ENCODE results near the gene COL6A5. TPM values are rescaled to one million over a fixed set of nuclear protein-coding genes. Genes with fewer than 3 reads are reported as not detected.

Gene COL6A5
- total RNA-seq, 6 experiments from 2014 or later = not detected

GRCh38 chr3:130462089-130462488 is 116.6 kb downstream of the COL6A5 start:
- H3K36me3 Mint-ChIP-seq (ENCODE audit: low read depth) = no peaks in the 10 kb centered on the region
- no peaks in the 10 kb centered on the region for H3K27me3 Mint-ChIP-seq (ENCODE audit: insufficient read depth)
- no peak overlapping the region for H3K27ac Mint-ChIP-seq
- H3K9me3 Mint-ChIP-seq = peaks cover 34% of the 10 kb centered on the region
- H3K4me1 Mint-ChIP-seq (ENCODE audit: low read depth) = no peaks in the 10 kb centered on the region
- H3K4me3 Mint-ChIP-seq = no peak overlapping the region
- TF ChIP-seq CTCF (IDR thresholded peaks at IDR 0.05) = no peak
- DNase-seq = no peak

DNA sequence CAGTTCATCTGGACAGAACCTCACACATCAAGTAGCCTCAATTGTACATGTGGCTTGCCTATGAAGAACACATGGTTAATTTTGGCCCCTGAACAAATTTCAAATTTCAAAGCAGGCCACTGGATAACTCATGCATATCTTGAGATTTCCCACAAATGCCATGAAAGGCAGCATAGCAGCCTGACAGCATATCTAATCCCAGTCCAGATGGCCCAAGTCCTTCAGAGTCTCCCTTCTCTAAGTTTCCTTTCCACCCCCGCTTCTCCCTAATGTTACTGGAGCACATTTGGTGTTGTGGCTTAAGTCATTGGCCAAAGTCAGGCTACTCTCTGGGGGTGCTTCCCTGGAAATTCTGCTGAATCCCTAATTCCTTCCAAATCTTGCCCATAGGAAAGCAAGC is 117.7 kb downstream of the COL6A5 start:
- Mint-ChIP-seq H3K27me3 (ENCODE audit: insufficient read depth) (no peaks in the 10 kb centered on the region), H3K4me1 (ENCODE audit: low read depth) (no peaks in the 10 kb centered on the region), H3K4me3 (no peak overlapping the region), H3K36me3 (ENCODE audit: low read depth) (no peaks in the 10 kb centered on the region), H3K27ac (no peak overlapping the region), H3K9me3 (peaks cover 33% of the 10 kb centered on the region)
- no peak for TF ChIP-seq CTCF (IDR thresholded peaks at IDR 0.05)
- no peak for DNase-seq

DNA sequence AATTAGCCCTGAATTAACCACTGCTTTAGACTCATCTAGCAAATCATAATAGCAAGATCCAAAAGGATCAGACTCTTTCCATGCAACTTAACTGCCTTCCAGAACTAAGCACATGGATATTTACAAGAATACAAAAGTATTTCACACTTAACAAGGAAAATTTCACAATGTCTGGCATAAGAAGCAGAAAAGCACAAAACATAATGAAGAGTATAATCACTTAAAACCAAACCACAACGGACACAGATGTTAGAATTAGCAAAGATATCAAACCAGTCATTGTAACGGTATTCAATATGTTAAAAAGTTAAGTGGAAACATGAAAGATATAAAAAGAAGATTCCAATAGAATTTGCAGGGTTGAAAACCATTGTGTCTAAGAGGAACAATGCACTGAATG is 120.0 kb downstream of the COL6A5 start:
- Mint-ChIP-seq H3K4me1 (ENCODE audit: low read depth) (no peaks in the 10 kb centered on the region), H3K27me3 (ENCODE audit: insufficient read depth) (no peaks in the 10 kb centered on the region; the same call in 1 of the 2 replicates), H3K9me3 (peaks cover 40% of the 10 kb centered on the region), H3K27ac (no peak overlapping the region), H3K4me3 (no peak overlapping the region), H3K36me3 (ENCODE audit: low read depth) (no peaks in the 10 kb centered on the region)
- TF ChIP-seq CTCF (IDR thresholded peaks at IDR 0.05) = no peak
- no peak for DNase-seq

GRCh38 chr3:130468311-130468710 is 122.8 kb downstream of the COL6A5 start:
- Mint-ChIP-seq H3K27me3 (ENCODE audit: insufficient read depth) (no peaks in the 10 kb centered on the region; the same call in 1 of the 2 replicates), H3K27ac (no peak overlapping the region), H3K4me1 (ENCODE audit: low read depth) (no peaks in the 10 kb centered on the region), H3K9me3 (peaks cover 46% of the 10 kb centered on the region), H3K4me3 (no peak overlapping the region), H3K36me3 (ENCODE audit: low read depth) (peaks cover 7% of the 10 kb centered on the region; the same call in 1 of the 2 replicates)
- DNase-seq = no peak
- no peak for TF ChIP-seq CTCF (IDR thresholded peaks at IDR 0.05)

- Mint-ChIP-seq H3K4me1 (ENCODE audit: low read depth) (no peaks in the 10 kb centered on the region), H3K9me3 (peaks cover 50% of the 10 kb centered on the region), H3K36me3 (ENCODE audit: low read depth) (peaks cover 7% of the 10 kb centered on the region; the same call in 1 of the 2 replicates), H3K27ac (no peak overlapping the region), H3K4me3 (no peak overlapping the region), H3K27me3 (ENCODE audit: insufficient read depth) (no peaks in the 10 kb centered on the region; the same call in 1 of the 2 replicates)
- DNase-seq = no peak
- no peak for TF ChIP-seq CTCF (IDR thresholded peaks at IDR 0.05)
Measured at GRCh38 chr3:130470126-130470525, 124.7 kb downstream of the COL6A5 start.

DNA sequence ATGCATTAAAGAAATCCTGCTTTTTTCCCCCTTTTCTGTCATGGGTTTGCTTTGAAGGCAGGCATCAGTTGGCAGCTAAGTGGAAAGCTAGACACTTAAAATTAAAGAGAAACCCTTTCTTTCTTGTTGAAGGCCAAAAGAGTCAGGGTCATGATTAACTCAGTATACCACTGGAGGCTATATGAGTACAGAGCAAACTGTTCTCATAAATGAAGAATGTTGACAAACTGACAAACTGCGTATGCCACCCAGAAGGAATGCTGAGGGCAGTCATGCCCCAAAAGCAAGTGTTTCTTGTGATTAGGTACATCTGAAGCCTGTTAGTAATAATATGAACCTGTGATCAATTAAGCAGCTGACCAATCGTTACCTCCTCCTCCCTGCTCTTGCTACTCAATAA is 127.9 kb downstream of the COL6A5 start:
- Mint-ChIP-seq H3K4me3 (no peak overlapping the region), H3K27me3 (ENCODE audit: insufficient read depth) (no peaks in the 10 kb centered on the region; the same call in 1 of the 2 replicates), H3K27ac (no peak overlapping the region), H3K4me1 (ENCODE audit: low read depth) (no peaks in the 10 kb centered on the region), H3K9me3 (peaks cover 53% of the 10 kb centered on the region), H3K36me3 (ENCODE audit: low read depth) (peaks cover 7% of the 10 kb centered on the region; the same call in 1 of the 2 replicates)
- TF ChIP-seq CTCF (IDR thresholded peaks at IDR 0.05) = no peak
- DNase-seq = no peak
